ENCODE measurements around the gene KRT6B.
"Not testable (repeated sequence)": the region's sequence is repeated elsewhere in the genome, so short reads cannot be mapped to it uniquely, and the experiment has no call there.

The KRT6B gene

GRCh38 chr12:52452101-52452500, at the start of gene KRT6B:
TSS of gene KRT6B (minus strand) at chr12:52452146. CDS start at chr12:52452078, 68 bp downstream.
- DNase-seq: no peak
- TF ChIP-seq GATA1 (IDR thresholded peaks at IDR 0.05; ENCODE audit: low read depth, low read length) (no peak), POLR2A (IDR thresholded peaks at IDR 0.05; ENCODE audit: low read length) (no peak)

GRCh38 chr12:52501490-52501889, 49.5 kb upstream of the KRT6B start:
- TF ChIP-seq POLR2A (IDR thresholded peaks at IDR 0.05; ENCODE audit: low read length) (no peak), GATA1 (IDR thresholded peaks at IDR 0.05; ENCODE audit: low read depth, low read length) (no peak)
- DNase-seq: no peak

- not testable (repeated sequence) for DNase-seq
Measured at GRCh38 chr12:52500574-52500973, 48.6 kb upstream of the KRT6B start.

GRCh38 chr12:52499806-52500560, 48.0 kb upstream of the KRT6B start:
- DNase-seq: no peak
- no peak for TF ChIP-seq GATA1 (IDR thresholded peaks at IDR 0.05; ENCODE audit: low read depth, low read length)
- TF ChIP-seq POLR2A (IDR thresholded peaks at IDR 0.05; ENCODE audit: low read length): no peak

- TF ChIP-seq POLR2A (IDR thresholded peaks at IDR 0.05; ENCODE audit: low read length): no peak
- no peak for TF ChIP-seq GATA1 (IDR thresholded peaks at IDR 0.05; ENCODE audit: low read depth, low read length)
- no peak for DNase-seq
Measured at GRCh38 chr12:52498946-52499345, 47.0 kb upstream of the KRT6B start.

GRCh38 chr12:52497975-52498374, 46.0 kb upstream of the KRT6B start:
- TF ChIP-seq POLR2A (IDR thresholded peaks at IDR 0.05; ENCODE audit: low read length) (no peak), GATA1 (IDR thresholded peaks at IDR 0.05; ENCODE audit: low read depth, low read length) (no peak)
- no peak for DNase-seq

- no peak for DNase-seq
- TF ChIP-seq POLR2A (IDR thresholded peaks at IDR 0.05; ENCODE audit: low read length) (no peak), GATA1 (IDR thresholded peaks at IDR 0.05; ENCODE audit: low read depth, low read length) (no peak)
Measured at GRCh38 chr12:52496590-52497071, 44.7 kb upstream of the KRT6B start.

- no peak for DNase-seq
- no peak for TF ChIP-seq GATA1 (IDR thresholded peaks at IDR 0.05; ENCODE audit: low read depth, low read length)
- no peak for TF ChIP-seq POLR2A (IDR thresholded peaks at IDR 0.05; ENCODE audit: low read length)
Measured at GRCh38 chr12:52496054-52496453, 44.1 kb upstream of the KRT6B start.

- no peak for DNase-seq
- TF ChIP-seq GATA1 (IDR thresholded peaks at IDR 0.05; ENCODE audit: low read depth, low read length) (no peak), POLR2A (IDR thresholded peaks at IDR 0.05; ENCODE audit: low read length) (no peak)
Measured at GRCh38 chr12:52495389-52495788, 43.4 kb upstream of the KRT6B start.

- no peak for DNase-seq
- TF ChIP-seq POLR2A (IDR thresholded peaks at IDR 0.05; ENCODE audit: low read length) (no peak), GATA1 (IDR thresholded peaks at IDR 0.05; ENCODE audit: low read depth, low read length) (no peak)
Measured at GRCh38 chr12:52494518-52494917, 42.6 kb upstream of the KRT6B start.

- TF ChIP-seq POLR2A (IDR thresholded peaks at IDR 0.05; ENCODE audit: low read length) (no peak), GATA1 (IDR thresholded peaks at IDR 0.05; ENCODE audit: low read depth, low read length) (no peak)
- no peak for DNase-seq
Measured at GRCh38 chr12:52494100-52494499, 42.2 kb upstream of the KRT6B start.

- DNase-seq: no peak
- TF ChIP-seq POLR2A (IDR thresholded peaks at IDR 0.05; ENCODE audit: low read length) (no peak), GATA1 (IDR thresholded peaks at IDR 0.05; ENCODE audit: low read depth, low read length) (no peak)
Measured at GRCh38 chr12:52493172-52493571, 41.2 kb upstream of the KRT6B start, which contains the start of gene KRT6A. TSS of gene KRT6A (minus strand) at chr12:52493257. CDS start at chr12:52493188, 69 bp downstream.

GRCh38 chr12:52492405-52492804, 40.5 kb upstream of the KRT6B start:
- not testable (repeated sequence) for DNase-seq

GRCh38 chr12:52491495-52491894, 39.5 kb upstream of the KRT6B start:
- DNase-seq: not testable (repeated sequence)

GRCh38 chr12:52488736-52489135, 36.8 kb upstream of the KRT6B start:
- no peak for DNase-seq
- TF ChIP-seq POLR2A (IDR thresholded peaks at IDR 0.05; ENCODE audit: low read length) (no peak), GATA1 (IDR thresholded peaks at IDR 0.05; ENCODE audit: low read depth, low read length) (no peak)

GRCh38 chr12:52487744-52488443, 35.9 kb upstream of the KRT6B start:
- not testable (repeated sequence) for DNase-seq
